T-helper 2 cell (primary cell): ENCODE measurements around the gene CCDC142.
"Not testable (repeated sequence)": the region's sequence is repeated elsewhere in the genome, so short reads cannot be mapped to it uniquely, and the experiment has no call there.

Source experiments
- DNase-seq, 5 experiments: peaks; one replicate each; pipeline versions ENCODE4 v3.0.0 to v3.0.0-alpha.2; 2012 to 2022

Gene CCDC142

GRCh38 chr2:74470742-74471141, 12.1 kb downstream of the CCDC142 start:
- not testable (repeated sequence) for DNase-seq

GRCh38 chr2:74464406-74464805, 18.4 kb downstream of the CCDC142 start:
- no peak for DNase-seq

GRCh38 chr2:74462786-74463105, 20.1 kb downstream of the CCDC142 start:
- no peak for DNase-seq

- DNase-seq: no peak
These were observed 20.6 kb downstream of the CCDC142 start for GRCh38 chr2:74462054-74462785.

- DNase-seq: no peak
These were observed 21.4 kb downstream of the CCDC142 start for GRCh38 chr2:74461187-74462053.

- DNase-seq: not testable (repeated sequence)
These were observed 22.6 kb downstream of the CCDC142 start for GRCh38 chr2:74460187-74460586.

GRCh38 chr2:74459503-74460118, 23.2 kb downstream of the CCDC142 start:
- not testable (repeated sequence) for DNase-seq

- DNase-seq: peak in 1 of 5 experiments; percentile 49
These were observed 23.8 kb downstream of the CCDC142 start for GRCh38 chr2:74458938-74459363.

- DNase-seq: peak; percentile 90 to 100 (median 98)
These were observed 24.5 kb downstream of the CCDC142 start, which contains the start of gene WBP1 for GRCh38 chr2:74458132-74458937. WBP1 (plus strand) TSS chr2:74458438; CDS start chr2:74458603, 165 bp downstream.

GRCh38 chr2:74457549-74458131, 25.2 kb downstream of the CCDC142 start:
- peak; percentile 56 to 93 (median 74) for DNase-seq

- no peak for DNase-seq
These were observed 25.7 kb downstream of the CCDC142 start for GRCh38 chr2:74457129-74457548.

GRCh38 chr2:74454654-74455511, 27.9 kb downstream of the CCDC142 start, which contains the start of gene INO80B:
INO80B (plus strand) TSS chr2:74455087; CDS start chr2:74455117, 30 bp downstream.
- DNase-seq: peak; percentile 81 to 98 (median 93)

GRCh38 chr2:74450570-74451190, 32.1 kb downstream of the CCDC142 start:
- DNase-seq: no peak

- no peak for DNase-seq
These were observed 34.0 kb downstream of the CCDC142 start for GRCh38 chr2:74448771-74449170.

GRCh38 chr2:74447230-74447999, 35.4 kb downstream of the CCDC142 start:
- DNase-seq: no peak

- no peak for DNase-seq
These were observed 38.1 kb downstream of the CCDC142 start for GRCh38 chr2:74444498-74445318.

- DNase-seq: not testable (repeated sequence)
These were observed 40.1 kb downstream of the CCDC142 start for GRCh38 chr2:74442483-74443297.
